ENCODE results near the gene AK9. TPM values are rescaled to one million over a fixed set of nuclear protein-coding genes. Genes with fewer than 3 reads are reported as not detected.

AK9 gene
- total and polyA plus RNA-seq, 11 donors, result 6.6 to 17.0 (median 9.1) TPM

DNA sequence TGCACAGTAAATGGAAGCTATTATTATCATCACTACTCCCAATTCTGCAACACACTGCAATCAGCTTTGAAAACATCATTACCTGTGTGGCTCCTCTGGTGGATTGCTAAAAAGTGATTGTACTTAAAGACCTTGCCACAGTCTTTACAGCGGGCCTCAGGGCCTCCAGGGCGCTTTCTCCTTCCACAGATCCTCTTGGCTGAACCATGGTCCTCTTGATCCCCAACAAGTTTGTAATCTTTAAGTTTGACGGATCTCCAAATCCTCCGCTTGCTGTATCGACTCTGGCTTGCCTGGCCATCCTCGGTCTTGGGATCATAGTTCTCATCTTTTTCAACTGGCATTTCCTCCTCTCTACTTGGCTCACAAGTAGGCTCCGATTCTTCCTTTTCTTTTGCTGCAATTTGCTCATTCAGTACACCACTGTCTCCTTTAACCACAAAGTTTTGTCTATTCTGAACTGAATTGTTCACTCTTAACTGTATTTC is 210.0 kb downstream of the AK9 start:
- H3K36me3 ChIP-seq, result peaks cover 0 to 53% (median 35%) of the 10 kb centered on the region in 9 donors
- no peaks in the 10 kb centered on the region for H3K9me3 ChIP-seq
- WGBS, 4 donors, result 94 to 97% (median 97%) methylated on average over 7 of the region's 7 CpGs
- no peak overlapping the region for H3K27ac ChIP-seq
- TF ChIP-seq, protein P1, sequence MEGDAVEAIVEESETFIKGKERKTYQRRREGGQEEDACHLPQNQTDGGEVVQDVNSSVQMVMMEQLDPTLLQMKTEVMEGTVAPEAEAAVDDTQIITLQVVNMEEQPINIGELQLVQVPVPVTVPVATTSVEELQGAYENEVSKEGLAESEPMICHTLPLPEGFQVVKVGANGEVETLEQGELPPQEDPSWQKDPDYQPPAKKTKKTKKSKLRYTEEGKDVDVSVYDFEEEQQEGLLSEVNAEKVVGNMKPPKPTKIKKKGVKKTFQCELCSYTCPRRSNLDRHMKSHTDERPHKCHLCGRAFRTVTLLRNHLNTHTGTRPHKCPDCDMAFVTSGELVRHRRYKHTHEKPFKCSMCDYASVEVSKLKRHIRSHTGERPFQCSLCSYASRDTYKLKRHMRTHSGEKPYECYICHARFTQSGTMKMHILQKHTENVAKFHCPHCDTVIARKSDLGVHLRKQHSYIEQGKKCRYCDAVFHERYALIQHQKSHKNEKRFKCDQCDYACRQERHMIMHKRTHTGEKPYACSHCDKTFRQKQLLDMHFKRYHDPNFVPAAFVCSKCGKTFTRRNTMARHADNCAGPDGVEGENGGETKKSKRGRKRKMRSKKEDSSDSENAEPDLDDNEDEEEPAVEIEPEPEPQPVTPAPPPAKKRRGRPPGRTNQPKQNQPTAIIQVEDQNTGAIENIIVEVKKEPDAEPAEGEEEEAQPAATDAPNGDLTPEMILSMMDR (IDR thresholded peaks at IDR 0.05), result no peak
- TF ChIP-seq POLR2A (IDR thresholded peaks at IDR 0.05), result no peak
- ATAC-seq (no peak), DNase-seq (no peak)
- peak overlapping the region in 3 of 12 donors; percentile 27 to 100 (median 99) for H3K4me3 ChIP-seq
- peaks cover 0 to 64% (median 39%) of the 10 kb centered on the region in 12 donors for H3K4me1 ChIP-seq
- H3K27me3 ChIP-seq, result no peaks in the 10 kb centered on the region
- intact Hi-C loops (cut with DNase I), result loop anchor here in 3 of 10 donors (5.0 to 10.0 kb wide), 3 partner anchors 39 to 211 kb away; partner anchors contain the start of genes AK9 (in 1 of the 3), CD164 (in 1 of the 3), FIG4 (in 1 of the 3) and PPIL6 (in 1 of the 3)

DNA sequence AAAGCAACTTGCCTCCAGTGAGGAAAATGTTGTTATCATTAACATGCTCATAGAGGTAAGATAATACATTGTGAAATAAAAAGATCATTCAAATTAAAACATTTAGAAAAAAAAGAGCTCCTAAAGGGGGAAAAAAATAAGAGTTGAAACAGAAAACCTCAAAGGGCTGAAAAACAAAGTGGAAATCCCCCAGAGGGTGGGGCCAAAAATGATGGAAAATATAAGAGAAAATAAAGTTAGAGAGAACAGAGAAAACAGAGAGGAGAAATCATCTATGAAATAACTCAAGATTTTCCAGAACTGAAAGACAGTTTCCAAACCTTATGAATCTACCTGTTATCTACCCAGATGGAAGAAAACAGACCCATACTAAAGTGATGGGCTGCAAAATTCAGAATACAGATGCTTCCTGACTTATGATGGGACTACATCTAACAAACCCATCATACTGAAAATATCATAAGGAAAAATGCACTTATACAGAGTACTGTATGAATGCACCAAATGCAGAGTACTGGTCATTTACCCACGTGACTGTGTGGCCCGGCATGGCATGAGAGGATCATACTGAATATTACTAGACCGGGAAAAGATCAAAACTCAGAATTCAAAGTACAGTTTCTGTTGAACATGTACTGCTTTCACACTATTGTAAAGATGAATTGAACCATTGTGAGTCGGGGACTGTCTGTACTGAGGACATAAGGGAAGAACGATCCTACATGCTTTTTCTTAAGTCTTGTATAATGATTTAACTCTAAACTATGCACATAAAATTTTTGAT is 212.0 kb downstream of the AK9 start:
- no peak overlapping the region for H3K27ac ChIP-seq
- no peaks in the 10 kb centered on the region for H3K27me3 ChIP-seq
- H3K9me3 ChIP-seq, result no peaks in the 10 kb centered on the region
- intact Hi-C loops (cut with DNase I), result loop anchor here in 1 of 10 donors (2.0 kb wide), 1 partner anchor 24 kb away; the partner anchor contains the start of gene MICAL1
- peak overlapping the region in 2 of 12 donors; percentile 21 to 27 for H3K4me3 ChIP-seq
- TF ChIP-seq, protein P1 (IDR thresholded peaks at IDR 0.05), result no peak
- TF ChIP-seq POLR2A (IDR thresholded peaks at IDR 0.05), result no peak
- WGBS, 4 donors, result 91 to 95% (median 93%) methylated on average over 5 of the region's 5 CpGs
- ATAC-seq, result no peak
- H3K4me1 ChIP-seq, result peaks cover 0 to 64% (median 39%) of the 10 kb centered on the region in 12 donors
- no peak for DNase-seq
- H3K36me3 ChIP-seq, result peaks cover 0 to 73% (median 55%) of the 10 kb centered on the region in 9 donors

- intact Hi-C loops (cut with DNase I), result loop anchor here in 1 of 10 donors (2.0 kb wide), 1 partner anchor 24 kb away; the partner anchor contains the start of gene MICAL1
- no peak overlapping the region for H3K27ac ChIP-seq
- DNase-seq, result no peak
- peaks cover 0 to 64% (median 37%) of the 10 kb centered on the region in 12 donors for H3K4me1 ChIP-seq
- peaks cover 0 to 80% (median 63%) of the 10 kb centered on the region in 9 donors for H3K36me3 ChIP-seq
- ATAC-seq, result no peak
- H3K9me3 ChIP-seq, result no peaks in the 10 kb centered on the region
- H3K4me3 ChIP-seq, result peak overlapping the region in 1 of 12 donors; percentile 27
- TF ChIP-seq, protein P1 (IDR thresholded peaks at IDR 0.05), result no peak
- no peak for TF ChIP-seq POLR2A (IDR thresholded peaks at IDR 0.05)
- 88 to 96% (median 91%) methylated on average over 9 of the region's 9 CpGs for WGBS, 4 donors
- no peaks in the 10 kb centered on the region for H3K27me3 ChIP-seq
Measured at GRCh38 chr6:109478222-109478805, 212.7 kb downstream of the AK9 start.

DNA sequence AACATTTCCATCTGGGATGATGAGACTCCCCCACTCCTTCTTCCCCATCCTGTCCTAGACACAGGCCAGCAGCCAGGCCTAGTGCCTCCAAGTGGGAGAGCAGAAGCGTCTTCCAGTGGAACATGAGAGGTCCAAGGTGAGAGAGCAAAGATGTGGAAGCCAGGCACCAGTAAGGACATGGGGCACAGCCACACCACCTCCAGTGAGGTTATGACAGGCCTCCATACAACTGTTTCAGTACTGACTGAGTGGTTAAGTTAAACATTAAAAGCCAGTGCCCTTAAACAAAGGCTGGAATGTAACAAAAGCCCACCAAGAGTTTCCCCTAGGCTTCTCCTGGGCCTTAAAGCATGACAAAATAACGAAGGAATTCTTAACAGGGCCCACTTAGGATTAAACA is 213.3 kb downstream of the AK9 start:
- 58 to 76% (median 67%) methylated on average over 2 of the region's 2 CpGs for WGBS, 4 donors
- H3K27ac ChIP-seq, result no peak overlapping the region
- H3K36me3 ChIP-seq, result peaks cover 0 to 86% (median 68%) of the 10 kb centered on the region in 9 donors
- no peaks in the 10 kb centered on the region for H3K9me3 ChIP-seq
- DNase-seq (no peak), ATAC-seq (no peak)
- H3K4me3 ChIP-seq, result peak overlapping the region in 1 of 12 donors; percentile 27
- intact Hi-C loops (cut with DNase I), result loop anchor here in 1 of 10 donors (2.0 kb wide), 1 partner anchor 23 kb away; the partner anchor contains the start of gene MICAL1
- H3K27me3 ChIP-seq, result no peaks in the 10 kb centered on the region
- peaks cover 0 to 64% (median 37%) of the 10 kb centered on the region in 12 donors for H3K4me1 ChIP-seq
- TF ChIP-seq, protein P1 (IDR thresholded peaks at IDR 0.05), result no peak
- no peak for TF ChIP-seq POLR2A (IDR thresholded peaks at IDR 0.05)
